Stimulated activated CD8-positive, alpha-beta memory T cell treated with anti-CD3 and anti-CD28 coated beads, Interleukin-15, amount 100 ng/mL, for 1 hour (primary cell): Measurements from ENCODE around the gene KIAA0408.
"Not testable (repeated sequence)": the region's sequence is repeated elsewhere in the genome, so short reads cannot be mapped to it uniquely, and the experiment has no call there.

Experiments
- DNase-seq: peaks from one replicate; pipeline ENCODE4 v3.0.0-alpha.2; 2020; ENCODE audit warnings: low read depth

KIAA0408 gene

GRCh38 chr6:127412016-127412415 is 47.2 kb downstream of the KIAA0408 start:
- DNase-seq: not testable (repeated sequence)
